DOHH2 (cell line): ENCODE data around the gene UGT8.

Source experiments
- H3F3A ChIP-seq: fragments of 200-600 bp; sonication (generic), shearing (Covaris generic); 2 replicates; pipeline ENCODE4 v1.6.0; 2016; ENCODE audit warnings: antibody characterized with exemption, mild to moderate bottlenecking; ENCODE audit not compliant: control insufficient read depth, insufficient read depth
- H3K27ac ChIP-seq: fragments of 200-600 bp; sonication (generic); 2 replicates; pipeline ENCODE4 v1.5.1; 2014; ENCODE audit warnings: low read depth, mild to moderate bottlenecking, low read length, moderate library complexity
- H3K27me3 ChIP-seq: fragments of 200-600 bp; sonication (generic); 2 replicates; pipeline ENCODE4 v1.6.1; 2014; ENCODE audit warnings: mild to moderate bottlenecking, low read length, mixed read lengths; ENCODE audit not compliant: control insufficient read depth
- H3K36me3 ChIP-seq: fragments of 200-600 bp; sonication (generic); 2 replicates; pipeline ENCODE4 v1.6.1; 2014; ENCODE audit warnings: mild to moderate bottlenecking, low read length, moderate library complexity, mixed read lengths; ENCODE audit not compliant: control insufficient read depth
- H3K4me1 ChIP-seq: fragments of 200-600 bp; sonication (generic); 2 replicates; pipeline ENCODE4 v1.6.1; 2014; ENCODE audit warnings: mild to moderate bottlenecking, low read length, mixed read lengths; ENCODE audit not compliant: control insufficient read depth
- H3K4me2 ChIP-seq: fragments of 200-600 bp; sonication (generic); 2 replicates; pipeline ENCODE4 v1.6.0; 2014; ENCODE audit warnings: mild to moderate bottlenecking, low read length, moderate library complexity
- H3K4me3 ChIP-seq: fragments of 200-600 bp; sonication (generic); 2 replicates; pipeline ENCODE4 v1.5.1; 2014; ENCODE audit warnings: mild to moderate bottlenecking, low read length, mixed read lengths
- H3K79me2 ChIP-seq: fragments of 200-600 bp; sonication (generic); 2 replicates; pipeline ENCODE4 v1.6.1; 2014; ENCODE audit warnings: mild to moderate bottlenecking, low read length, mixed read lengths; ENCODE audit not compliant: control insufficient read depth
- H3K9me2 ChIP-seq: fragments of 200-600 bp; sonication (generic); replicated peaks from 2 replicates; pipeline ENCODE4 v1.6.1; 2014; ENCODE audit warnings: mild to moderate bottlenecking, low read length, mixed read lengths; ENCODE audit not compliant: control insufficient read depth
- H3K9me3 ChIP-seq: fragments of 200-600 bp; sonication (generic); 2 replicates; pipeline ENCODE4 v1.6.1; 2014; ENCODE audit warnings: antibody characterized with exemption, low read length, mixed read lengths; ENCODE audit not compliant: control insufficient read depth, insufficient read depth
- H4K20me1 ChIP-seq: fragments of 200-600 bp; sonication (generic); 2 replicates; pipeline ENCODE4 v1.6.0; 2014; ENCODE audit warnings: low read depth, mild to moderate bottlenecking, antibody characterized with exemption, low read length, moderate library complexity; ENCODE audit not compliant: control insufficient read depth, insufficient read depth
- EZH2phosphoT487 ChIP-seq: fragments of 200-600 bp; sonication (generic); IDR thresholded peaks from 2 replicates; pipeline ENCODE4 v1.6.1; 2017; ENCODE audit warnings: borderline replicate concordance, mild to moderate bottlenecking, antibody characterized with exemption, low read length, moderate library complexity, mixed read lengths
- TF ChIP-seq, protein P1 (sequence below): fragments of 200-600 bp; sonication (generic); IDR thresholded peaks from one replicate; pipeline ENCODE4 v1.5.1; 2014; ENCODE audit warnings: antibody characterized with exemption, mild to moderate bottlenecking, low read depth, low read length; ENCODE audit not compliant: poor library complexity, severe bottlenecking

Gene UGT8

GRCh38 chr4:114691865-114692264 is 93.3 kb downstream of the UGT8 start:
- Histone ChIP-seq H3K79me2 (no peaks in the 10 kb centered on the region), H3K9me2 (no peaks in the 10 kb centered on the region), H3K4me3 (no peak overlapping the region), H3K4me1 (peaks cover 6% of the 10 kb centered on the region), H3K4me2 (no peak overlapping the region), H3K27ac (no peak overlapping the region), H3F3A (no peaks in the 10 kb centered on the region; the same call in 1 of the 2 replicates), H3K9me3 (no peaks in the 10 kb centered on the region), H3K36me3 (no peaks in the 10 kb centered on the region), H4K20me1 (no peaks in the 10 kb centered on the region), H3K27me3 (no peaks in the 10 kb centered on the region)
- TF ChIP-seq EZH2phosphoT487: no peak
- TF ChIP-seq, protein P1, sequence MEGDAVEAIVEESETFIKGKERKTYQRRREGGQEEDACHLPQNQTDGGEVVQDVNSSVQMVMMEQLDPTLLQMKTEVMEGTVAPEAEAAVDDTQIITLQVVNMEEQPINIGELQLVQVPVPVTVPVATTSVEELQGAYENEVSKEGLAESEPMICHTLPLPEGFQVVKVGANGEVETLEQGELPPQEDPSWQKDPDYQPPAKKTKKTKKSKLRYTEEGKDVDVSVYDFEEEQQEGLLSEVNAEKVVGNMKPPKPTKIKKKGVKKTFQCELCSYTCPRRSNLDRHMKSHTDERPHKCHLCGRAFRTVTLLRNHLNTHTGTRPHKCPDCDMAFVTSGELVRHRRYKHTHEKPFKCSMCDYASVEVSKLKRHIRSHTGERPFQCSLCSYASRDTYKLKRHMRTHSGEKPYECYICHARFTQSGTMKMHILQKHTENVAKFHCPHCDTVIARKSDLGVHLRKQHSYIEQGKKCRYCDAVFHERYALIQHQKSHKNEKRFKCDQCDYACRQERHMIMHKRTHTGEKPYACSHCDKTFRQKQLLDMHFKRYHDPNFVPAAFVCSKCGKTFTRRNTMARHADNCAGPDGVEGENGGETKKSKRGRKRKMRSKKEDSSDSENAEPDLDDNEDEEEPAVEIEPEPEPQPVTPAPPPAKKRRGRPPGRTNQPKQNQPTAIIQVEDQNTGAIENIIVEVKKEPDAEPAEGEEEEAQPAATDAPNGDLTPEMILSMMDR: no peak

GRCh38 chr4:114692958-114693357 is 94.4 kb downstream of the UGT8 start:
- Histone ChIP-seq H3K9me3 (no peaks in the 10 kb centered on the region), H3K27me3 (no peaks in the 10 kb centered on the region), H3K4me3 (no peak overlapping the region), H3K9me2 (no peaks in the 10 kb centered on the region), H4K20me1 (no peaks in the 10 kb centered on the region), H3K27ac (no peak overlapping the region), H3F3A (no peaks in the 10 kb centered on the region; the same call in 1 of the 2 replicates), H3K4me2 (no peak overlapping the region), H3K79me2 (no peaks in the 10 kb centered on the region), H3K36me3 (no peaks in the 10 kb centered on the region), H3K4me1 (0 out of 2 replicates have a peak, but pooled peaks cover 2% of the 10 kb centered on the region)
- TF ChIP-seq EZH2phosphoT487: no peak
- TF ChIP-seq, protein P1: no peak

- Histone ChIP-seq H3K36me3 (no peaks in the 10 kb centered on the region), H3F3A (no peaks in the 10 kb centered on the region; the same call in 1 of the 2 replicates), H3K4me2 (no peak overlapping the region), H3K27me3 (no peaks in the 10 kb centered on the region), H3K79me2 (no peaks in the 10 kb centered on the region), H3K9me3 (no peaks in the 10 kb centered on the region), H3K4me1 (no peaks in the 10 kb centered on the region), H3K9me2 (no peaks in the 10 kb centered on the region), H3K4me3 (no peak overlapping the region), H4K20me1 (no peaks in the 10 kb centered on the region), H3K27ac (no peak overlapping the region)
- TF ChIP-seq, protein P1: peak; percentile 61
- TF ChIP-seq EZH2phosphoT487: no peak
Observed at GRCh38 chr4:114694770-114695169, 96.2 kb downstream of the UGT8 start.

GRCh38 chr4:114698231-114698630 is 99.6 kb downstream of the UGT8 start:
- Histone ChIP-seq H3K27ac (no peak overlapping the region), H3K79me2 (no peaks in the 10 kb centered on the region), H3K4me2 (no peak overlapping the region), H3K9me3 (no peaks in the 10 kb centered on the region), H3K27me3 (no peaks in the 10 kb centered on the region), H3K4me3 (no peak overlapping the region), H3K9me2 (no peaks in the 10 kb centered on the region), H3K36me3 (no peaks in the 10 kb centered on the region), H4K20me1 (no peaks in the 10 kb centered on the region), H3K4me1 (no peaks in the 10 kb centered on the region), H3F3A (no peaks in the 10 kb centered on the region; the same call in 1 of the 2 replicates)
- TF ChIP-seq, protein P1: no peak
- TF ChIP-seq EZH2phosphoT487: no peak
